Natural killer cell (primary cell): ENCODE data around the gene ADGRD1. TPM values are rescaled to one million over a fixed set of nuclear protein-coding genes. Genes with fewer than 3 reads are reported as not detected.

ENCODE experiments used
- ATAC-seq, 3 donors: fragments of 150-1000 bp in 2 of 3; fragments of 200-7000 bp in 1 of 3; cut with Tn5 transposase; 1 replicate in 1 of 3; 2 replicates in 2 of 3; pipeline ENCODE4 v1.10.0; 2021; ENCODE audit warnings: mild to moderate bottlenecking in 2 of 3, moderate library complexity in 2 of 3
- DNase-seq, 2 donors: peaks; one replicate each; pipeline versions ENCODE4 v3.0.0 to v3.0.0-alpha.2; 2013 to 2021; ENCODE audit warnings: mixed read lengths in 1 of 2
- H3K27ac ChIP-seq: one replicate; pipeline ENCODE4 v1.5.1; 2013; ENCODE audit warnings: mild to moderate bottlenecking, low read length
- H3K27me3 ChIP-seq: one replicate; pipeline ENCODE4 v1.6.1; 2013; ENCODE audit warnings: low read length; ENCODE audit not compliant: control insufficient read depth, insufficient read depth
- H3K36me3 ChIP-seq: one replicate; pipeline ENCODE4 v1.6.1; 2013; ENCODE audit warnings: low read length; ENCODE audit not compliant: control insufficient read depth, insufficient read depth
- H3K4me1 ChIP-seq: one replicate; pipeline ENCODE4 v1.6.1; 2013; ENCODE audit warnings: low read length; ENCODE audit not compliant: control insufficient read depth, insufficient read depth
- H3K4me3 ChIP-seq: one replicate; pipeline ENCODE4 v1.5.1; 2013; ENCODE audit warnings: low read length
- H3K9me3 ChIP-seq: one replicate; pipeline ENCODE4 v1.6.1; 2013; ENCODE audit warnings: low read length; ENCODE audit not compliant: control insufficient read depth, insufficient read depth
- H3K27ac Mint-ChIP-seq, 2 donors: one replicate each; pipeline ENCODE4 v1.8.0; 2022; ENCODE audit warnings: mild to moderate bottlenecking in 2 of 2, mixed read lengths in 2 of 2, moderate library complexity in 1 of 2
- H3K27me3 Mint-ChIP-seq, 2 donors: one replicate each; pipeline ENCODE4 v1.8.0; 2022; ENCODE audit warnings: low read depth in 2 of 2, mixed read lengths in 2 of 2
- H3K36me3 Mint-ChIP-seq: one replicate; pipeline ENCODE4 v1.8.0; 2022; ENCODE audit warnings: mixed read lengths
- H3K4me1 Mint-ChIP-seq, 2 donors: one replicate each; pipeline ENCODE4 v1.8.0; 2022; ENCODE audit warnings: mixed read lengths in 2 of 2
- H3K4me3 Mint-ChIP-seq: one replicate; pipeline ENCODE4 v1.8.0; 2022; ENCODE audit warnings: mild to moderate bottlenecking, moderate library complexity, mixed read lengths
- H3K9me3 Mint-ChIP-seq, 2 donors: one replicate each; pipeline ENCODE4 v1.8.0; 2022; ENCODE audit warnings: mixed read lengths in 2 of 2
- WGBS: methylation state at CpG from one replicate; pipeline ENCODE4 v1.1.7; 2013; ENCODE audit warnings: missing lambda C conversion rate; ENCODE audit not compliant: insufficient coverage; 5-methylcytosine and 5-hydroxymethylcytosine counted together
- intact Hi-C: fragments of 100-400 bp; cut with micrococcal nuclease; formaldehyde crosslinking; loops from one replicate; pipeline ENCODE4 v1.14.2; 2022
- total RNA-seq, 4 donors: library from RNA; stranded (reverse); fragments of 120-200 nt in 1 of 4; gene quantifications; one replicate each; pipeline versions ENCODE4 v1.2.3 to v1.2.4, GENCODE V29; 2013 to 2022
- TF ChIP-seq, protein P1 (sequence below): fragments of 200-600 bp; IDR thresholded peaks from one replicate; pipeline ENCODE4 v1.8.0; 2022; ENCODE audit warnings: antibody characterized with exemption

Gene ADGRD1
- total RNA-seq, 3 donors from 2014 or later (not counting 1 experiment from before 2014, with no cell fraction given): 0.50 to 3.9 (median 1.4) TPM

DNA sequence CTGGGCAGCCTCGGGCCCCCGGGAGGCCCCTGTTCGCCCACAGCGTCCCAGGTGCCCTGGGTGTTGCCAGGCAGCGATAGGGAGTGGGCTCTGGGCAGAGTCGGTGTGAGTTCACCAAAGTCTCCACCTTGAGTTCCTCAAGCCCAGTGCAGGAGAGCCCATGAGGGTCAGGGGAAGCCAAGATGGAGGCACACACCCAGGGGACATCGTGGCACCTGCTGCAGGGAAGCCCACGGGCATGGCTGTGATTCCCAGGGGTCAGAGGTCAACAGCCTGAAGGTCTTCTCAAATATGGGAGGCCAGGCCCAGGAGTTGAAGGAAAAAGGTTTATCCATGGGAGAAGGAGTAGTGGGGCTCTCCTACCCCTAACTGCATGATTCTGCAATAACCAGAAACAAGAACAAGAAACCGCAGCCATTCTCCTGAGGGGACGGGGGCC lies 148.8 kb downstream of the ADGRD1 start:
- Histone ChIP-seq H3K9me3 (no peaks in the 10 kb centered on the region), H3K36me3 (no peaks in the 10 kb centered on the region), H3K27ac (no peak overlapping the region), H3K27me3 (no peaks in the 10 kb centered on the region), H3K4me3 (no peak overlapping the region), H3K4me1 (peaks cover 37% of the 10 kb centered on the region)
- no peaks in the 10 kb centered on the region for H3K9me3 Mint-ChIP-seq
- 82% methylated on average over 10 of the region's 10 CpGs for WGBS
- H3K27me3 Mint-ChIP-seq: peaks cover 0 to 3% of the 10 kb centered on the region in 2 donors
- intact Hi-C loops: loop anchor here (5.0 kb wide), 2 partner anchors 730 to 900 kb away; no protein-coding TSS in a partner anchor
- no peak overlapping the region for H3K4me3 Mint-ChIP-seq
- ATAC-seq (no peak), DNase-seq (no peak)
- TF ChIP-seq, protein P1, sequence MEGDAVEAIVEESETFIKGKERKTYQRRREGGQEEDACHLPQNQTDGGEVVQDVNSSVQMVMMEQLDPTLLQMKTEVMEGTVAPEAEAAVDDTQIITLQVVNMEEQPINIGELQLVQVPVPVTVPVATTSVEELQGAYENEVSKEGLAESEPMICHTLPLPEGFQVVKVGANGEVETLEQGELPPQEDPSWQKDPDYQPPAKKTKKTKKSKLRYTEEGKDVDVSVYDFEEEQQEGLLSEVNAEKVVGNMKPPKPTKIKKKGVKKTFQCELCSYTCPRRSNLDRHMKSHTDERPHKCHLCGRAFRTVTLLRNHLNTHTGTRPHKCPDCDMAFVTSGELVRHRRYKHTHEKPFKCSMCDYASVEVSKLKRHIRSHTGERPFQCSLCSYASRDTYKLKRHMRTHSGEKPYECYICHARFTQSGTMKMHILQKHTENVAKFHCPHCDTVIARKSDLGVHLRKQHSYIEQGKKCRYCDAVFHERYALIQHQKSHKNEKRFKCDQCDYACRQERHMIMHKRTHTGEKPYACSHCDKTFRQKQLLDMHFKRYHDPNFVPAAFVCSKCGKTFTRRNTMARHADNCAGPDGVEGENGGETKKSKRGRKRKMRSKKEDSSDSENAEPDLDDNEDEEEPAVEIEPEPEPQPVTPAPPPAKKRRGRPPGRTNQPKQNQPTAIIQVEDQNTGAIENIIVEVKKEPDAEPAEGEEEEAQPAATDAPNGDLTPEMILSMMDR: no peak
- peaks cover 4 to 16% of the 10 kb centered on the region in 2 donors for H3K4me1 Mint-ChIP-seq
- no peak overlapping the region for H3K27ac Mint-ChIP-seq
- no peaks in the 10 kb centered on the region for H3K36me3 Mint-ChIP-seq

DNA sequence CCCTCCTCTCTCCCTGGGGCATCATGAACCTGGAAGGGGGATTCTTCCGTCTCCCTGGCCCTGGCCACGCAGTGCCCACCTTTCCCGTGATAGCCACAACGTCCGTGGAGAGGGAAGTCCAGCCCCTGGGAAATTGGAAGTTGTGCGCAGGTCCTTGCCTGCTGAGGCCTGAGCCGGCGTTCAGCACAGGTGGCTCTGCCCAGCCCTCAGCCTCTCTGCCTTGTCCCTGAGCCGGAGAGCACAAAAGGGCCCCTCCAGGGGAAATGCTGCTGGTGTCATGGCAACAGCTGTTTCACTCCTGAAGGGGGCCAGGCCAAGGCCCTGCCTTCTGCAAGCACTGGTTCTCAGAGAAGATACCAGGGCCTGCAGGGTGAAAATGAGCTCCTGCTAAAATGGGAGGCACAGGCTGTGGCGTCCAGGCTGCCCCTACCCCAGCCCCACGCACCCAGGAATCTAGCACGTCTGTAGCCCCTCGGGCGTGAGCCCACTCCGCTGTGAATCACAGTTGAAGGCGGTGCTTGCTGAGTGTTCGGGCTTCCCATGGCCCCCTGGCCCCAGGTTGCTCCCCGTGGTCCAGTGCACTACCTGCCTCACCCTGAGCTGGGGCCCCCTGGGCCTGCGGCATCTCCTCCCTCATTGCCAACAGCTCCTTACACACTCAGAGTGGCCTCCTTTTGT lies 149.4 kb downstream of the ADGRD1 start:
- peaks cover 4 to 16% of the 10 kb centered on the region in 2 donors for H3K4me1 Mint-ChIP-seq
- DNase-seq (no peak), ATAC-seq (no peak)
- peaks cover 0 to 3% of the 10 kb centered on the region in 2 donors for H3K27me3 Mint-ChIP-seq
- WGBS: 85% methylated on average over 19 of the region's 19 CpGs
- no peaks in the 10 kb centered on the region for H3K9me3 Mint-ChIP-seq
- TF ChIP-seq, protein P1: no peak
- no peak overlapping the region for H3K27ac ChIP-seq
- intact Hi-C loops: loop anchor here (5.0 kb wide), 2 partner anchors 729 to 899 kb away; no protein-coding TSS in a partner anchor
- H3K4me3 Mint-ChIP-seq: no peak overlapping the region
- no peaks in the 10 kb centered on the region for H3K36me3 ChIP-seq
- no peaks in the 10 kb centered on the region for H3K27me3 ChIP-seq
- no peak overlapping the region for H3K4me3 ChIP-seq
- H3K36me3 Mint-ChIP-seq: no peaks in the 10 kb centered on the region
- no peak overlapping the region for H3K27ac Mint-ChIP-seq
- H3K9me3 ChIP-seq: no peaks in the 10 kb centered on the region
- peaks cover 37% of the 10 kb centered on the region for H3K4me1 ChIP-seq

- ATAC-seq (no peak), DNase-seq (no peak)
- Mint-ChIP-seq H3K27ac (no peak overlapping the region), H3K27me3 (peaks cover 0 to 3% of the 10 kb centered on the region in 2 donors), H3K4me1 (peaks cover 4 to 16% of the 10 kb centered on the region in 2 donors), H3K4me3 (no peak overlapping the region), H3K36me3 (no peaks in the 10 kb centered on the region), H3K9me3 (no peaks in the 10 kb centered on the region)
- WGBS: 91% methylated on average over 35 of the region's 35 CpGs
- Histone ChIP-seq H3K9me3 (no peaks in the 10 kb centered on the region), H3K27ac (no peak overlapping the region), H3K27me3 (no peaks in the 10 kb centered on the region), H3K4me1 (peaks cover 37% of the 10 kb centered on the region), H3K36me3 (no peaks in the 10 kb centered on the region), H3K4me3 (no peak overlapping the region)
- intact Hi-C loops: loop anchor here (5.0 kb wide), 2 partner anchors 728 to 898 kb away; no protein-coding TSS in a partner anchor
- TF ChIP-seq, protein P1: no peak
Observed at GRCh38 chr12:131103669-131104462, 150.2 kb downstream of the ADGRD1 start.
